EH (cell line): ENCODE measurements around the gene TNIP2.
"Not testable (repeated sequence)": the region's sequence is repeated elsewhere in the genome, so short reads cannot be mapped to it uniquely, and the experiment has no call there.

Source experiments
- DNase-seq: peaks from one replicate; pipeline ENCODE4 v3.0.0-alpha.2; 2015; ENCODE audit warnings: low read depth

Gene TNIP2

GRCh38 chr4:2743518-2744445 lies 12.4 kb downstream of the TNIP2 start:
- DNase-seq: no peak

- no peak for DNase-seq
Observed at GRCh38 chr4:2742823-2743517, 13.2 kb downstream of the TNIP2 start.

GRCh38 chr4:2742081-2742822 lies 13.9 kb downstream of the TNIP2 start:
- DNase-seq: no peak

GRCh38 chr4:2741626-2742025 lies 14.5 kb downstream of the TNIP2 start:
- peak; percentile 65 for DNase-seq

- DNase-seq: not testable (repeated sequence)
Observed at GRCh38 chr4:2738296-2738695, 17.8 kb downstream of the TNIP2 start.

- DNase-seq: no peak
Observed at GRCh38 chr4:2735869-2736268, 20.3 kb downstream of the TNIP2 start.

- DNase-seq: no peak
Observed at GRCh38 chr4:2734612-2735011, 21.5 kb downstream of the TNIP2 start.

- DNase-seq: no peak
Observed at GRCh38 chr4:2733844-2734574, 22.1 kb downstream of the TNIP2 start.

GRCh38 chr4:2733001-2733843 lies 22.9 kb downstream of the TNIP2 start:
- DNase-seq: no peak

- no peak for DNase-seq
Observed at GRCh38 chr4:2732526-2732925, 23.6 kb downstream of the TNIP2 start.

- DNase-seq: no peak
Observed at GRCh38 chr4:2731907-2732317, 24.2 kb downstream of the TNIP2 start.

GRCh38 chr4:2729533-2729875 lies 26.6 kb downstream of the TNIP2 start:
- no peak for DNase-seq

GRCh38 chr4:2728806-2729532 lies 27.2 kb downstream of the TNIP2 start:
- no peak for DNase-seq

GRCh38 chr4:2728221-2728620 lies 27.9 kb downstream of the TNIP2 start:
- DNase-seq: no peak

GRCh38 chr4:2726881-2727280 lies 29.3 kb downstream of the TNIP2 start:
- not testable (repeated sequence) for DNase-seq

- no peak for DNase-seq
Observed at GRCh38 chr4:2725380-2725779, 30.8 kb downstream of the TNIP2 start.

- no peak for DNase-seq
Observed at GRCh38 chr4:2723751-2724150, 32.4 kb downstream of the TNIP2 start.

- peak; percentile 12 for DNase-seq
Observed at GRCh38 chr4:2722033-2722432, 34.1 kb downstream of the TNIP2 start.

- no peak for DNase-seq
Observed at GRCh38 chr4:2721586-2721985, 34.5 kb downstream of the TNIP2 start.

- DNase-seq: no peak
Observed at GRCh38 chr4:2716236-2716635, 39.9 kb downstream of the TNIP2 start.
